Osteocyte (in vitro differentiated cells): ENCODE data around the gene TDP2. TPM values are rescaled to one million over a fixed set of nuclear protein-coding genes. Genes with fewer than 3 reads are reported as not detected.
"Not testable (repeated sequence)": the region's sequence is repeated elsewhere in the genome, so short reads cannot be mapped to it uniquely, and the experiment has no call there.

Experiments
- DNase-seq: peaks from one replicate; pipeline ENCODE4 v3.0.0; 2021; ENCODE audit warnings: mixed read lengths; ENCODE audit not compliant: unreplicated experiment; ENCODE audit errors: extremely low spot score
- H3K27ac Mint-ChIP-seq: one replicate; pipeline ENCODE4 v1.8.0; 2021; ENCODE audit warnings: mild to moderate bottlenecking, mixed read lengths; ENCODE audit not compliant: unreplicated experiment
- H3K27me3 Mint-ChIP-seq: one replicate; pipeline ENCODE4 v1.8.0; 2021; ENCODE audit warnings: mixed read lengths; ENCODE audit not compliant: unreplicated experiment
- H3K36me3 Mint-ChIP-seq: one replicate; pipeline ENCODE4 v1.8.0; 2021; ENCODE audit warnings: mixed read lengths; ENCODE audit not compliant: unreplicated experiment
- H3K4me1 Mint-ChIP-seq: one replicate; pipeline ENCODE4 v1.8.0; 2021; ENCODE audit warnings: mixed read lengths; ENCODE audit not compliant: unreplicated experiment
- H3K4me3 Mint-ChIP-seq: one replicate; pipeline ENCODE4 v1.8.0; 2021; ENCODE audit warnings: mild to moderate bottlenecking, moderate library complexity, mixed read lengths; ENCODE audit not compliant: unreplicated experiment
- H3K9me3 Mint-ChIP-seq: one replicate; pipeline ENCODE4 v1.8.0; 2021; ENCODE audit warnings: mixed read lengths; ENCODE audit not compliant: unreplicated experiment
- total RNA-seq: library from RNA; stranded (reverse); gene quantifications from 2 replicates; pipeline ENCODE4 v1.2.1, GENCODE V29; 2021
- TF ChIP-seq, protein P1 (sequence below): fragments of 200-600 bp; sonication (generic); IDR thresholded peaks from 2 replicates; pipeline ENCODE4 v1.5.0; 2021; ENCODE audit warnings: antibody characterized with exemption, mild to moderate bottlenecking, moderate library complexity

Gene TDP2
- total RNA-seq, 1 donor from 2014 or later = 31.5 TPM

DNA sequence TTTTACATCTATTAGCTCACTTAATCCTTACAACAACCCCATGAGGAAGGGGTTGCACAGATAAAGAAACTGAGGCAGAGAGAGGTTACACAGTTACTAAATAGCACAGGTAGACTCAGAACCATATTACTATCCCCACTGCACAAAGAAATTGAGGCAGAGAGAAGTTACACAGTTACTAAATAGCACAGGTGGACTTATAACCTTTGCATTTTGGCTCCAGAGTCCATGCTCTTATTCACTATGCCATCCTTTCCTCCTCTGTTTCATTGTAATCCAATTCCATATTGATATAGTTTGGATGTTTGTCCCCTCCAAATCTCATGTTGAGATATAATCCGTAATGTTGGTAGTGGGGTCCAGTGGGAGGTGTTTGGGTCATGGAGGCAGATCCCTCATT, 3.5 kb downstream of the TDP2 start:
- DNase-seq = no peak
- no peaks in the 10 kb centered on the region for H3K9me3 Mint-ChIP-seq
- TF ChIP-seq, protein P1, sequence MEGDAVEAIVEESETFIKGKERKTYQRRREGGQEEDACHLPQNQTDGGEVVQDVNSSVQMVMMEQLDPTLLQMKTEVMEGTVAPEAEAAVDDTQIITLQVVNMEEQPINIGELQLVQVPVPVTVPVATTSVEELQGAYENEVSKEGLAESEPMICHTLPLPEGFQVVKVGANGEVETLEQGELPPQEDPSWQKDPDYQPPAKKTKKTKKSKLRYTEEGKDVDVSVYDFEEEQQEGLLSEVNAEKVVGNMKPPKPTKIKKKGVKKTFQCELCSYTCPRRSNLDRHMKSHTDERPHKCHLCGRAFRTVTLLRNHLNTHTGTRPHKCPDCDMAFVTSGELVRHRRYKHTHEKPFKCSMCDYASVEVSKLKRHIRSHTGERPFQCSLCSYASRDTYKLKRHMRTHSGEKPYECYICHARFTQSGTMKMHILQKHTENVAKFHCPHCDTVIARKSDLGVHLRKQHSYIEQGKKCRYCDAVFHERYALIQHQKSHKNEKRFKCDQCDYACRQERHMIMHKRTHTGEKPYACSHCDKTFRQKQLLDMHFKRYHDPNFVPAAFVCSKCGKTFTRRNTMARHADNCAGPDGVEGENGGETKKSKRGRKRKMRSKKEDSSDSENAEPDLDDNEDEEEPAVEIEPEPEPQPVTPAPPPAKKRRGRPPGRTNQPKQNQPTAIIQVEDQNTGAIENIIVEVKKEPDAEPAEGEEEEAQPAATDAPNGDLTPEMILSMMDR = no peak
- H3K36me3 Mint-ChIP-seq = peaks cover 22% of the 10 kb centered on the region
- peaks cover 24% of the 10 kb centered on the region for H3K4me1 Mint-ChIP-seq
- H3K27ac Mint-ChIP-seq = no peak overlapping the region
- no peaks in the 10 kb centered on the region for H3K27me3 Mint-ChIP-seq
- no peak overlapping the region for H3K4me3 Mint-ChIP-seq

DNA sequence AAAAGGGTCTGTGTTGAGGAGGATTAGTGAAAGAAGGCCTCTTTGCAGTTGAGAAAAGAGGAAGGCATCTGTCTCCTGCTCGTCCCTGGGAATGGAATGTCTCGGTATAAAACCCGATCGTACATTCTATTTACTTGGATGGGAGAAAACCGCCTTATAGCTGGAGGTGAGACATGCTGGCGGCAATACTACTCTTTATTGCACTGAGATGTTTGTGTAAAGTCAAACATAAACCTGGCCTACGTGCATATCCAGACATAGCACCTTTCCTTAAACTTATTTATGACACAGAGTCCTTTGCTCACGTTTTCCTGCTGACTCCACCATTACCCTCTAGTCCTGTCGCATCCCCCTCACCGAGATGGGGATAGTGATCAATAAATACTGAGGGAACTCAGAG, 4.5 kb downstream of the TDP2 start:
- no peaks in the 10 kb centered on the region for H3K27me3 Mint-ChIP-seq
- no peak overlapping the region for H3K27ac Mint-ChIP-seq
- H3K9me3 Mint-ChIP-seq = no peaks in the 10 kb centered on the region
- no peak for DNase-seq
- no peak overlapping the region for H3K4me3 Mint-ChIP-seq
- H3K36me3 Mint-ChIP-seq = peaks cover 28% of the 10 kb centered on the region
- TF ChIP-seq, protein P1 = no peak
- H3K4me1 Mint-ChIP-seq = peaks cover 19% of the 10 kb centered on the region

GRCh38 chr6:24661759-24662158, 4.9 kb downstream of the TDP2 start:
- not testable (repeated sequence) for DNase-seq, H3K27me3 Mint-ChIP-seq, H3K4me3 Mint-ChIP-seq, H3K9me3 Mint-ChIP-seq, H3K27ac Mint-ChIP-seq
- peaks cover 19% of the 10 kb centered on the region for H3K4me1 Mint-ChIP-seq
- H3K36me3 Mint-ChIP-seq = peaks cover 28% of the 10 kb centered on the region

- H3K36me3 Mint-ChIP-seq = peaks cover 33% of the 10 kb centered on the region
- peaks cover 7% of the 10 kb centered on the region for H3K4me1 Mint-ChIP-seq
Measured at GRCh38 chr6:24660105-24660504, 6.6 kb downstream of the TDP2 start.

DNA sequence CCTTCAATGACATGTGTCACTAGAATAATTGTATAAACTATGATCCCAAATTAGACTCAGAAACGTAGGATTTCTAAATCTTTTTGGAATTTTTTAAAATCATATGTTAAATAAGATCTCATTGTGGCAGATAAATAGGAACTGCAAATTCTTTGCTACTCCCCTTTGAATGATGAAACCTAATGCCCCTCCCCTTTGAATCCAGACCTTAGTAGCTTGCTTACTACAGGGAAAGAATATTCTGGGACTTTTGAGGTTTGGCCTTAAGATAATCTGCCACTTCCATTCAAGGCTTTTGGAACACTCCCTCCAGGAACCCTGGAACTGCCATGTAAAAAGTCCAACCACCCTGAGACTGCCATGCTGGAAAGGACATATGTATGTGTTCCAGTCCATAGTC, 7.1 kb downstream of the TDP2 start:
- TF ChIP-seq, protein P1 = no peak
- Mint-ChIP-seq H3K27me3 (no peaks in the 10 kb centered on the region), H3K4me3 (no peak overlapping the region), H3K36me3 (peaks cover 31% of the 10 kb centered on the region), H3K27ac (no peak overlapping the region), H3K9me3 (no peaks in the 10 kb centered on the region), H3K4me1 (peaks cover 1% of the 10 kb centered on the region)
- DNase-seq = no peak

More at GRCh38 chr6:24660105-24660504, 6.6 kb downstream of the TDP2 start:
- TF ChIP-seq, protein P1 = no peak
- no peak overlapping the region for H3K4me3 Mint-ChIP-seq
- DNase-seq = no peak
- no peaks in the 10 kb centered on the region for H3K27me3 Mint-ChIP-seq
- H3K27ac Mint-ChIP-seq = no peak overlapping the region
- H3K9me3 Mint-ChIP-seq = no peaks in the 10 kb centered on the region
